K562 (cell line): ENCODE data around the gene SHLD1. TPM values are rescaled to one million over a fixed set of nuclear protein-coding genes. Genes with fewer than 3 reads are reported as not detected.

Experiments
- ATAC-seq: fragments of 200-7000 bp; cut with Tn5 transposase; 3 replicates; pipeline ENCODE4 v1.9.1; 2020; ENCODE audit warnings: moderate library complexity
- Bru-seq: library from RNA; stranded (reverse); fragments of 400-500 nt; gene quantifications from one replicate; lab custom pipeline; 2021; lab: Mats Ljungman, UMichigan
- BruChase-seq, 2 experiments: library from RNA; stranded (reverse); fragments of 400-500 nt; gene quantifications; one replicate each; lab custom pipeline; 2021; lab: Mats Ljungman, UMichigan
- BruUV-seq: library from RNA; stranded (reverse); fragments of 400-500 nt; replicated peaks from 2 replicates; lab custom pipeline; 2021; lab: Mats Ljungman, UMichigan
- CTCF ChIA-PET: fragments of 300-600 bp; formaldehyde crosslinking; extraction: SDS; loops from one replicate; lab custom pipeline; 2021; ENCODE audit warnings: low intra/inter-chr PET ratio; lab: Yijun Ruan, JAX
- POLR2A ChIA-PET: fragments of 300-600, 350-650 bp; sonication (Branson Sonifier 250); formaldehyde crosslinking; extraction: SDS; loops from one replicate; lab custom pipeline; 2021; ENCODE audit warnings: antibody characterized with exemption, inconsistent platforms; lab: Yijun Ruan, JAX
- DNase-seq, 4 experiments: peaks; one replicate each; pipeline versions ENCODE4 v3.0.0 to v3.0.0-alpha.2; 2011 to 2018; ENCODE audit warnings: low spot score in 3 of 4, mixed read lengths in 3 of 4; ENCODE audit errors: extremely low read depth in 1 of 4
- FAIRE-seq: peaks from 2 replicates; lab custom pipeline; 2011; peaks lifted over from hg19 to GRCh38; lab: Jason Lieb, UNC
- H2AFZ ChIP-seq: 2 replicates; pipeline ENCODE4 v1.6.0; 2011; ENCODE audit warnings: low read depth, low read length, control low read depth, inconsistent platforms
- H3K27ac ChIP-seq: fragments of 200-600 bp; 3 replicates; pipeline ENCODE4 v1.8.0; 2011; ENCODE audit warnings: low read depth, mild to moderate bottlenecking, control low read depth, inconsistent platforms, low read length, moderate library complexity, mixed read lengths; ENCODE audit errors: extremely low read depth
- H3K27me3 ChIP-seq, 2 experiments: fragments of 300-600 bp in 1 of 2; 2 replicates in 1 of 2; 3 replicates in 1 of 2; pipeline versions ENCODE4 v1.6.0 to v1.8.0; 2011; ENCODE audit warnings: inconsistent platforms in 2 of 2, low read length in 2 of 2, mild to moderate bottlenecking in 1 of 2, mixed read lengths in 1 of 2, moderate library complexity in 1 of 2; ENCODE audit not compliant: control insufficient read depth in 2 of 2, insufficient read depth in 2 of 2
- H3K36me3 ChIP-seq: fragments of 300-600 bp; 3 replicates; pipeline ENCODE4 v1.8.0; 2011; ENCODE audit warnings: mild to moderate bottlenecking, low read length, inconsistent platforms; ENCODE audit not compliant: control insufficient read depth, insufficient read depth
- H3K4me1 ChIP-seq, 2 experiments: fragments of 200-600 bp in 1 of 2; replicated peaks in 1 of 2; 2 replicates in 1 of 2; 3 replicates in 1 of 2; pipeline versions ENCODE4 v1.5.1 to v1.8.0; 2011; ENCODE audit warnings: inconsistent platforms in 2 of 2, low read length in 2 of 2, mild to moderate bottlenecking in 1 of 2, mixed read lengths in 1 of 2, moderate library complexity in 1 of 2; ENCODE audit not compliant: control insufficient read depth in 2 of 2, insufficient read depth in 2 of 2
- H3K4me2 ChIP-seq: 2 replicates; pipeline ENCODE4 v1.6.1; 2011; ENCODE audit warnings: low read length, control low read depth, inconsistent platforms, mixed read lengths; ENCODE audit not compliant: insufficient read depth
- H3K4me3 ChIP-seq: fragments of 200-600 bp; sonication (generic), shearing (Covaris generic); 2 replicates; pipeline ENCODE4 v1.5.1; 2016; ENCODE audit warnings: control low read depth, inconsistent platforms
- H3K79me2 ChIP-seq: fragments of 200-600 bp; 3 replicates; pipeline ENCODE4 v1.8.0; 2011; ENCODE audit warnings: low read length, inconsistent platforms; ENCODE audit not compliant: control insufficient read depth, insufficient read depth
- H3K9ac ChIP-seq, 2 experiments: 2 replicates each; pipeline versions ENCODE4 v1.6.0 to v1.6.1; 2011; ENCODE audit warnings: low read depth in 2 of 2, low read length in 2 of 2, control low read depth in 1 of 2, inconsistent platforms in 1 of 2, mild to moderate bottlenecking in 1 of 2, mixed read lengths in 1 of 2; ENCODE audit not compliant: insufficient read depth in 1 of 2
- H3K9me1 ChIP-seq: one replicate; pipeline ENCODE4 v1.6.0; 2011; ENCODE audit warnings: inconsistent platforms, mild to moderate bottlenecking, low read length, moderate library complexity; ENCODE audit not compliant: control insufficient read depth, insufficient read depth
- H3K9me3 ChIP-seq: replicated peaks from 2 replicates; pipeline ENCODE4 v1.5.1; 2011; ENCODE audit warnings: low read depth, low read length, inconsistent platforms; ENCODE audit not compliant: control insufficient read depth, insufficient read depth
- H4K20me1 ChIP-seq: replicated peaks from 2 replicates; pipeline ENCODE4 v1.6.1; 2011; ENCODE audit warnings: low read length, inconsistent platforms, mixed read lengths; ENCODE audit not compliant: control insufficient read depth, insufficient read depth
- CBFB ChIP-seq: sonication (generic); formaldehyde crosslinking; IDR thresholded peaks from 2 replicates; pipeline ENCODE4 v1.4.0; 2020; ENCODE audit warnings: mild to moderate bottlenecking, missing genetic modification reagents
- CBX8 ChIP-seq: fragments of 200-600 bp; sonication (generic); IDR thresholded peaks from 2 replicates; pipeline ENCODE4 v1.6.1; 2012; ENCODE audit warnings: borderline replicate concordance, mixed run types, low read depth, mild to moderate bottlenecking, moderate library complexity, mixed read lengths, low read length, control low read depth, inconsistent platforms; ENCODE audit not compliant: poor library complexity, severe bottlenecking; ENCODE audit errors: extremely low read depth
- CEBPG ChIP-seq, 3 experiments: fragments of 200-800 bp in 1 of 3; sonication (Bioruptor generic) in 1 of 3; sonication (generic) in 1 of 3; formaldehyde crosslinking in 1 of 3; IDR thresholded peaks in 2 of 3; conservative IDR thresholded peaks in 1 of 3; 2 replicates each; pipeline versions ENCODE4 v1.6.1 to v1.8.0; 2016 to 2022; ENCODE audit warnings: missing compliant biosample characterization in 2 of 3, missing genetic modification characterization in 2 of 3, mild to moderate bottlenecking in 1 of 3, missing genetic modification reagents in 1 of 3
- HSF4 ChIP-seq: fragments of 250-450 bp; sonication (Bioruptor Pico); IDR thresholded peaks from 2 replicates; pipeline ENCODE4 v2.1.2; 2022; ENCODE audit warnings: mild to moderate bottlenecking, moderate library complexity, borderline replicate concordance
- NCOR1 ChIP-seq: fragments of 450-650 bp; IDR thresholded peaks from 2 replicates; pipeline ENCODE4 v1.6.1; 2016; ENCODE audit warnings: mild to moderate bottlenecking, moderate library complexity
- PTBP1 ChIP-seq: fragments of 200-400 bp; formaldehyde crosslinking; IDR thresholded peaks from 2 replicates; pipeline ENCODE4 v1.6.1; 2017; ENCODE audit warnings: low read depth, low read length
- RAD21 ChIP-seq, 2 experiments: fragments of 250-450 bp in 1 of 2; fragments of 450-650 bp in 1 of 2; sonication (Bioruptor Pico) in 1 of 2; formaldehyde crosslinking in 1 of 2; IDR thresholded peaks in 1 of 2; conservative IDR thresholded peaks in 1 of 2; 2 replicates each; pipeline versions ENCODE4 v1.4.0 to v1.8.0; 2020 to 2022; ENCODE audit warnings: mild to moderate bottlenecking in 2 of 2, moderate library complexity in 1 of 2
- XRCC5 ChIP-seq: fragments of 200-400 bp; formaldehyde crosslinking; IDR thresholded peaks from 2 replicates; pipeline ENCODE4 v1.6.1; 2017; ENCODE audit warnings: low read depth, mild to moderate bottlenecking, low read length
- WGBS: fragments of 100-300 bp; shearing (Covaris generic); methylation state at CpG from one replicate; pipeline ENCODE4 v1.1.6; 2016; ENCODE audit warnings: low coverage, mixed read lengths; ENCODE audit not compliant: insufficient coverage; ENCODE audit errors: missing lambda C conversion rate; 5-methylcytosine and 5-hydroxymethylcytosine counted together
- in situ Hi-C: fragments of 300-500 bp; cut with MboI; formaldehyde crosslinking; loops from 4 replicates; pipeline ENCODE4 v1.15.0; 2018; ENCODE audit warnings: inconsistent platforms, mixed read lengths
- intact Hi-C: fragments of 100-400 bp; cut with micrococcal nuclease; formaldehyde crosslinking; loops from 2 replicates; pipeline ENCODE4 v1.14.2; 2022
- long read RNA-seq, 3 experiments: library from polyadenylated mRNA in 2 of 3; library from RNA in 1 of 3; unstranded in 2 of 3; stranded (forward) in 1 of 3; transcript quantifications; one replicate each; pipeline ENCODE4 v2.0.0, GENCODE V29; 2019 to 2022
- polyA minus RNA-seq, 3 experiments: library from RNA; depleted of rRNA, polyadenylated mRNA; stranded (reverse); fragments of >200 nt; gene quantifications; 2 replicates each; pipeline ENCODE4 v1.2.3, GENCODE V29; 2011
- polyA plus RNA-seq, 8 experiments: library from polyadenylated mRNA; depleted of rRNA in 4 of 8; stranded (reverse) in 5 of 8; unstranded in 3 of 8; fragments of >200 nt; fragmentation: Nextera tagmentation in 2 of 8; fragmentation: Illumina TruSeq in 1 of 8; extraction: Ambion mirVana in 2 of 8; extraction: Trizol in 1 of 8; gene quantifications; 2 replicates each; pipeline versions ENCODE4 v1.2.1 to v1.2.3, GENCODE V29; 2011 to 2014; ENCODE audit warnings: inconsistent platforms in 1 of 8, missing spikeins in 1 of 8
- total RNA-seq, 7 experiments: library from RNA; depleted of rRNA in 6 of 7; stranded (reverse); fragments of >200 nt in 6 of 7; fragmentation: Illumina TruSeq in 2 of 7; extraction: Trizol in 2 of 7; gene quantifications; 2 replicates each; pipeline versions ENCODE4 v1.2.1 to v1.2.3, GENCODE V29; 2011 to 2021; ENCODE audit warnings: low replicate concordance in 1 of 7
- TF ChIP-seq, protein P1 (sequence below): sonication (generic); formaldehyde crosslinking; IDR thresholded peaks from 2 replicates; pipeline ENCODE4 v1.8.1; 2023; ENCODE audit warnings: mild to moderate bottlenecking, missing genetic modification reagents

Gene SHLD1, protein sequence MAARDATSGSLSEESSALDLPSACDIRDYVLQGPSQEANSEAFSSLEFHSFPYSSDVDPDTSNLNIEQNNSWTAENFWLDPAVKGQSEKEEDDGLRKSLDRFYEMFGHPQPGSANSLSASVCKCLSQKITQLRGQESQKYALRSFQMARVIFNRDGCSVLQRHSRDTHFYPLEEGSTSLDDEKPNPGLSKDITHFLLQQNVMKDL
- 5.6 and 11.8 TPM in 2 replicates for total RNA-seq (2011; cell fraction: chromatin; rRNA removed; ENCODE audit: low replicate concordance)
- 4.9 and 9.7 TPM in 2 replicates for total RNA-seq (2011; cell fraction: nucleolus; rRNA removed)
- total RNA-seq (2011; cell fraction: nucleoplasm; rRNA removed): 9.7 and 12.2 TPM in 2 replicates
- total RNA-seq (2014; rRNA removed) (3.7 and 3.8 TPM in 2 replicates), total RNA-seq (2014; rRNA removed; fragmentation: Illumina TruSeq; extraction: Trizol) (6.9 and 7.9 TPM in 2 replicates), total RNA-seq (2015; rRNA removed; fragmentation: Illumina TruSeq; extraction: Trizol) (7.4 and 8.2 TPM in 2 replicates), total RNA-seq (2021) (5.9 and 7.3 TPM in 2 replicates), polyA plus RNA-seq (2011; rRNA removed) (12.1 and 13.9 TPM in 2 replicates), polyA plus RNA-seq (2014; fragmentation: Illumina TruSeq; extraction: Trizol) (6.2 and 7.6 TPM in 2 replicates), polyA plus RNA-seq (2014; fragmentation: Nextera tagmentation; extraction: Ambion mirVana) (10 to 100 TPM; 20.7 to 21.6 TPM), polyA plus RNA-seq (2014; rRNA removed) (7.3 and 8.4 TPM in 2 replicates), polyA minus RNA-seq (2011; rRNA and poly(A)+ RNA removed) (4.9 and 5.3 TPM in 2 replicates), Bru-seq, nascent RNA (percentile 50 among the genes with signal in this experiment), BruChase-seq, experiment 1, labeled RNA remaining after a 2-hour chase (percentile 58 among the genes with signal in this experiment), BruChase-seq, experiment 2, labeled RNA remaining after a 6-hour chase (percentile 54 among the genes with signal in this experiment)
- polyA plus RNA-seq (2011; cell fraction: cytosol; rRNA removed): 8.1 and 13.8 TPM in 2 replicates
- polyA plus RNA-seq (2011; cell fraction: nucleus; rRNA removed): 3.7 and 7.9 TPM in 2 replicates
- 8.9 and 9.1 TPM in 2 replicates for polyA plus RNA-seq (2012)
- polyA minus RNA-seq (2011; cell fraction: cytosol; rRNA and poly(A)+ RNA removed): 1.2 and 1.5 TPM in 2 replicates
- 3.6 and 8.0 TPM in 2 replicates for polyA minus RNA-seq (2011; cell fraction: nucleus; rRNA and poly(A)+ RNA removed)
- long read RNA-seq, experiment 1, transcript SHLD1-201 (3 exons, 1,154 nt): major isoform, 5 of 12 reads
- long read RNA-seq, experiment 1, partial matches to known transcripts: 0 of 12 reads
- long read RNA-seq, experiment 1, other reads (novel, unspliced or antisense): 3 of 12 reads
- long read RNA-seq, experiment 2, partial matches to known transcripts: 1 of 6 reads
- long read RNA-seq, experiment 2, other reads (novel, unspliced or antisense): 1 of 6 reads
- long read RNA-seq, experiment 3, transcript SHLD1-201 (3 exons, 1,154 nt): major isoform, 7 of 14 reads
- long read RNA-seq, experiment 3, partial matches to known transcripts: 0 of 14 reads
- long read RNA-seq, experiment 3, other reads (novel, unspliced or antisense): 4 of 14 reads

DNA sequence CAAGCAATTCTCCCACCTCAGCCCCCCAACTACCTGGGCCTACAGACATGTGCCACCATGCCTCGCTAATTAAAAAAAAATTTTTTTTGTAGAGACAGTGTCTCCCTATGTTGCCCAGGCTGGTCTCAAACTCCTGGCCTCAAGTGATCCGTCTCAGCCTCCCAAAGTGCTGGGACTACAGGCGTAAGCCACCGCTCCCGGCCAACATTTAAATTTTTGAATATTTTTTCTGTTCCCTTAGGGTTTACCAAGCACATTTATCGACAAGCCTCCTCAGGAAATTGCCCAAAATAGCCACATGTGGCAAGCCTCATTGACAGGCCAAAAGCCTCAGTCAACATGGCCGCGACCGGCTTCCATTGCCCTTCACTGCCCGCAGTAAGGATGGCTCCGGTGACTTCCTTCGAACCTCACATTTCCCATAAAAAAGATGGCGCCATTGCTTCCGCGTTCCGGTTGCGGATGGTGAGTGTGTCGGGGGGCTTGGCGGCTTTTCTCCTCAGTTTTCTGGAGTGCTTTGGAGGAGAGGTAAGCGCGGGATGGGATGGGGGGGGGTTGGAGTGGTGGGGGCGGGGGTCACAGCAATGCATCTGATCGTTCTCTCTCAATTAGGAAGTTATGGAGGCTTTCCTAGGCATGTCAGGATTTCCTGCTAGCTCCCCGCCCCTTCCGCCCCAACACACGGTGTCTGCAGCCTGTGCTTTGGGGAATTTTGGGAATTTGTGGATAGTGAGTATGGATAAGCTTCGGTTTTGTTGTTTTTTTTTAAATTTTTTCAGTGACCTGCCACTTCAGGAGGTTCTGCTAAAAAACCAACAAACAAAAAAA, at the start of gene SHLD1:
Gene SHLD1 (plus strand): TSS at position 450 of the 828 bp plus-strand sequence. CDS start 22,465 bp downstream, outside the sequence.
- FAIRE-seq (peak; percentile 88), ATAC-seq (peak; percentile 95), DNase-seq (peak; percentile 67 to 90 (median 72))
- H2AFZ ChIP-seq: peak within 1 kb of the TSS; percentile 90
- BruUV-seq: no TSS peak
- peak within 1 kb of the TSS; percentile 74 for H3K27ac ChIP-seq
- intact Hi-C loops: loop anchor here (5.0 kb wide), 2 partner anchors 37 to 78 kb away; no protein-coding TSS in a partner anchor
- peaks cover 6% of the 10 kb centered on the region; the same call in 2 of the 3 replicates for H3K79me2 ChIP-seq
- no peaks in the 10 kb centered on the region for H3K9me3 ChIP-seq
- H3K4me1 ChIP-seq: peaks cover 13 to 14% of the 10 kb centered on the region in 2 experiments
- peak within 1 kb of the TSS; percentile 71 to 94 for H3K9ac ChIP-seq
- H3K9me1 ChIP-seq: no peaks in the 10 kb centered on the region
- in situ Hi-C loops: no loop called here
- no peaks in the 10 kb centered on the region for H4K20me1 ChIP-seq
- POLR2A ChIA-PET: interaction anchor here (0.6 to 2.9 kb wide), 3 partner anchors 9 to 190 kb away, joined by 3 to 16 read pairs (median 4); no protein-coding TSS in a partner anchor
- H3K4me3 ChIP-seq: peak within 1 kb of the TSS; percentile 48
- peak within 1 kb of the TSS; percentile 66 for H3K4me2 ChIP-seq
- 16% methylated on average over 16 of the region's 27 CpGs for WGBS
- H3K36me3 ChIP-seq: no peaks in the 10 kb centered on the region
- H3K27me3 ChIP-seq: no peaks in the 10 kb centered on the region
- CTCF ChIA-PET: no interaction called here
- TF ChIP-seq NCOR1 (no peak), CBX8 (no peak), HSF4 (CRISPR knock-in tag) (no peak), CBFB (no peak), PTBP1 (no peak), XRCC5 (no peak), RAD21 (CRISPR knock-in tag; conservative IDR thresholded peaks at IDR 0.05 in 1 of 2, IDR thresholded peaks at IDR 0.05 in 1 of 2) (no peak), CEBPG (CRISPR knock-in tag; IDR thresholded peaks at IDR 0.05) (no peak), CEBPG (tag; conservative IDR thresholded peaks at IDR 0.05 in 1 of 2, IDR thresholded peaks at IDR 0.05 in 1 of 2) (no peak)
- TF ChIP-seq, protein P1, sequence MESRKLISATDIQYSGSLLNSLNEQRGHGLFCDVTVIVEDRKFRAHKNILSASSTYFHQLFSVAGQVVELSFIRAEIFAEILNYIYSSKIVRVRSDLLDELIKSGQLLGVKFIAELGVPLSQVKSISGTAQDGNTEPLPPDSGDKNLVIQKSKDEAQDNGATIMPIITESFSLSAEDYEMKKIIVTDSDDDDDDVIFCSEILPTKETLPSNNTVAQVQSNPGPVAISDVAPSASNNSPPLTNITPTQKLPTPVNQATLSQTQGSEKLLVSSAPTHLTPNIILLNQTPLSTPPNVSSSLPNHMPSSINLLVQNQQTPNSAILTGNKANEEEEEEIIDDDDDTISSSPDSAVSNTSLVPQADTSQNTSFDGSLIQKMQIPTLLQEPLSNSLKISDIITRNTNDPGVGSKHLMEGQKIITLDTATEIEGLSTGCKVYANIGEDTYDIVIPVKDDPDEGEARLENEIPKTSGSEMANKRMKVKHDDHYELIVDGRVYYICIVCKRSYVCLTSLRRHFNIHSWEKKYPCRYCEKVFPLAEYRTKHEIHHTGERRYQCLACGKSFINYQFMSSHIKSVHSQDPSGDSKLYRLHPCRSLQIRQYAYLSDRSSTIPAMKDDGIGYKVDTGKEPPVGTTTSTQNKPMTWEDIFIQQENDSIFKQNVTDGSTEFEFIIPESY: no peak
